ENCODE data around the gene PEX7.
"Not testable (repeated sequence)": the region's sequence is repeated elsewhere in the genome, so short reads cannot be mapped to it uniquely, and the experiment has no call there.

The PEX7 gene

DNA sequence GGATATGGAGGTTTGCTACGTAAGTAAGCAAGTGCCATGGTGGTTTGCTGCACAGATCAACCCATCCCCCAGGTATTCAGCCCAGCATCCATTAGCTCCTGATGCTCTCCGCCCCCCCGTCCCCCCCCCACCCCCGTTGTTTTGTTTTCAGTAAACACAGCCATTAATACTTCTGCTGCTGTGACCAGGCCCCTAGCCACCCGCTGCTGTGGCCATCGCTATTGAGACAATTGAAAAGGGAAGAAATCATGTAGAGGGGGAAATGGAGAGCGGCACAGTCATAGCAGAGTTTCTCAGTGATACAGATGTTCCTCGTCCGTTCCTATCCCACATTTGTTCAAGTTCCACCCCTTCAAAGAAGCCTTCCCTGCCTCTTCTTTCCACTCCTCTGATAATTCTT, 124.6 kb downstream of the PEX7 start:
- no peak overlapping the region for H3K4me3 ChIP-seq (replicated peaks; ENCODE audit: low read depth, low read length)
- DNase-seq (ENCODE audit: low read depth), result no peak
- TF ChIP-seq, protein P1, sequence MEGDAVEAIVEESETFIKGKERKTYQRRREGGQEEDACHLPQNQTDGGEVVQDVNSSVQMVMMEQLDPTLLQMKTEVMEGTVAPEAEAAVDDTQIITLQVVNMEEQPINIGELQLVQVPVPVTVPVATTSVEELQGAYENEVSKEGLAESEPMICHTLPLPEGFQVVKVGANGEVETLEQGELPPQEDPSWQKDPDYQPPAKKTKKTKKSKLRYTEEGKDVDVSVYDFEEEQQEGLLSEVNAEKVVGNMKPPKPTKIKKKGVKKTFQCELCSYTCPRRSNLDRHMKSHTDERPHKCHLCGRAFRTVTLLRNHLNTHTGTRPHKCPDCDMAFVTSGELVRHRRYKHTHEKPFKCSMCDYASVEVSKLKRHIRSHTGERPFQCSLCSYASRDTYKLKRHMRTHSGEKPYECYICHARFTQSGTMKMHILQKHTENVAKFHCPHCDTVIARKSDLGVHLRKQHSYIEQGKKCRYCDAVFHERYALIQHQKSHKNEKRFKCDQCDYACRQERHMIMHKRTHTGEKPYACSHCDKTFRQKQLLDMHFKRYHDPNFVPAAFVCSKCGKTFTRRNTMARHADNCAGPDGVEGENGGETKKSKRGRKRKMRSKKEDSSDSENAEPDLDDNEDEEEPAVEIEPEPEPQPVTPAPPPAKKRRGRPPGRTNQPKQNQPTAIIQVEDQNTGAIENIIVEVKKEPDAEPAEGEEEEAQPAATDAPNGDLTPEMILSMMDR (IDR thresholded peaks at IDR 0.05; ENCODE audit: low read length, missing control alignments), result no peak

DNA sequence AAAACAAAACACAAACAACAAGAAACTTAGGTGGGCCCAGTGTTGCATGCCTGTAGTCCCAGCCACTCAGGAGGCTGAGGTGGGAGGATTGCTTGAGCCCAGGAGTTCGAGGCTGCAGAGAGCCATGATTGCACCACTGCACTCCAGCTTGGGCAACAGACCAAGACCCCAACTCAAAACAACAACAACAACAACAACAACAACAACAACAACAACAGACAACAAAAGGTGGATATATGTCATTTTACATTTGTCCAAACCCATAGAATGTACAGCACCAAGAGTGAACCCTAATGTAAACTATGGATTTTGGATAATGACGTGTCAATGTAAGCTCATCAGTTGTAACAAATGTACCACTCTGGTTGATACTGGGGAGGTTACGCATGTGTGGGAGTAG, 127.6 kb downstream of the PEX7 start:
- not testable (repeated sequence) for H3K4me3 ChIP-seq (replicated peaks; ENCODE audit: low read depth, low read length); DNase-seq (ENCODE audit: low read depth)

DNA sequence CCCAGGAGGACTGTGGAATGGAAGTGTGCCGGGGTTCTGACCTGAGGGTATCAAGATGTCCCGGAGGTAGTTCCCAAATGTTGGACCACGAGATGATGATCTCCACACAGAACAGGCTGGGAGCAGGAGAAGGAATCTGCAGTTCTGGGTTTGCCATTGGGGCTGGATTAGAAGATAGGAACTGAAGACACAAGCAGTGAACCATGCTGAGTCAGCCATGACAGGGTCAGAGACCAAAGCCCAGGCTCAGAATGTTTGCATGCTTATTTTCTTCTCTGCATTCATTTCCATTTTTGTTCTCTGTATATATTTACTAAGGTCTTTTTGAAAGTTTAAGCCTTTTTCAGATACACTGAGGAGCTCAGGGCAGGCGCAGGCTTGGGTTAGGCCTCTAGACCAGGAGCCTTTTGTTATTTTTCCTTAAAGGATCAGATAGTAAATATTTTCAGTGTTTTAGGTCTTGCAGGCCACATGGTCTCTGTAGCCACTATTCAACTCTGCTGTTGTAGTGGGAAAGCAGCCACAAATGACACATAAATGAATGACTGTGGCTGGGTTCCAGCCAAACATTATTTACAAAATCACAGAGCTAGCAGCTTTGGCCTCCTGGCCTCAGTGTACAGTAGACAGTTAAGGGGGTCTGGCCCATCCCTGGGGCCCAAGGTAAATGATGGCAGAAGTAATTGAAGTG, 128.2 kb downstream of the PEX7 start:
- no peak overlapping the region for H3K4me3 ChIP-seq (replicated peaks; ENCODE audit: low read depth, low read length)
- no peak for DNase-seq (ENCODE audit: low read depth)
- TF ChIP-seq, protein P1 (IDR thresholded peaks at IDR 0.05; ENCODE audit: low read length, missing control alignments), result no peak

DNA sequence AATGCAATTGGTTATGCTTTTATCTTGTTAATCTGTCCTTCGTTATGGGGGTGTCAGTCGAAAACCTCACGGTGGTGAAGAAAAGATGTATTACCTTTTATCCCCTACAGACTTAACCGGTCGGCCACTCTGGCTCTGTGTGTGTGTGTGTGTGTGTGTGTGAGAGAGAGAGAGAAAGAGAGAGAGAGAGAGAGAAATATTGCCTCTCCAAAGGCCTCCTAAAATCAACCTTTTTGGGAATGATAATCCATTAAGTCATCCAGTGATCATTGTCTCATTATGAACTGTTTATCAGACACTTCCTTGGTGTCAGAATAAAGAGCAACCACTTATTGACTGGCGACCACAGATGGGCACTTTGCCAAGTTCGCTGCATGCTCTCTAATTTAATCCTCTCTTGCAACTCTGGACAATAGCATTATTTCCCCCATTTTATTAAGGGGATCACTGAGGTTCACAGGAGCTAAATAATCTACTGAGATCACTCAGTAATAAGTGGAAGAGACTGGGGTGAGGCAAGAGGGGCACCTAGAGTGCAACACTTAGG, 130.4 kb downstream of the PEX7 start:
- DNase-seq (ENCODE audit: low read depth), result no peak
- TF ChIP-seq, protein P1 (IDR thresholded peaks at IDR 0.05; ENCODE audit: low read length, missing control alignments), result no peak
- H3K4me3 ChIP-seq (replicated peaks; ENCODE audit: low read depth, low read length), result no peak overlapping the region

DNA sequence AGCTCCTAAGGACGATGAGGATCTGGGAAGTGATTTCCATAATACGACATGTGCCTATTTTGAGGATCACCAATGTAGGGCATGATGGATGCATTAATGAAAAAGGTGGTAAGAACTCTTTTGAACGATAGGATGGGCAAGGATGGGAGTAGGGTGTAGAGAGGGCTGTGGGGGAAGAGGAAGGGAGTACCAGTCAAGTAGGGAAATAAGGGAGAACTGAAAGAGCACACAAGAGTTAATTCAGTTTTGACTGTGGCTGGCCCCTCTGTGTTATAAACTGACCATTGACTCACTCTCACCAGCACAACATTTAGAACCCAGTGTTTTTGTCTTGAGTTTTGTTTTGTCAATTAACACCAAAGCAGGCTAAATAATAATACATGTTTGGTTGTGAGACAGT, 132.7 kb downstream of the PEX7 start:
- no peak for DNase-seq (ENCODE audit: low read depth)
- TF ChIP-seq, protein P1 (IDR thresholded peaks at IDR 0.05; ENCODE audit: low read length, missing control alignments), result no peak
- H3K4me3 ChIP-seq (replicated peaks; ENCODE audit: low read depth, low read length), result no peak overlapping the region

DNA sequence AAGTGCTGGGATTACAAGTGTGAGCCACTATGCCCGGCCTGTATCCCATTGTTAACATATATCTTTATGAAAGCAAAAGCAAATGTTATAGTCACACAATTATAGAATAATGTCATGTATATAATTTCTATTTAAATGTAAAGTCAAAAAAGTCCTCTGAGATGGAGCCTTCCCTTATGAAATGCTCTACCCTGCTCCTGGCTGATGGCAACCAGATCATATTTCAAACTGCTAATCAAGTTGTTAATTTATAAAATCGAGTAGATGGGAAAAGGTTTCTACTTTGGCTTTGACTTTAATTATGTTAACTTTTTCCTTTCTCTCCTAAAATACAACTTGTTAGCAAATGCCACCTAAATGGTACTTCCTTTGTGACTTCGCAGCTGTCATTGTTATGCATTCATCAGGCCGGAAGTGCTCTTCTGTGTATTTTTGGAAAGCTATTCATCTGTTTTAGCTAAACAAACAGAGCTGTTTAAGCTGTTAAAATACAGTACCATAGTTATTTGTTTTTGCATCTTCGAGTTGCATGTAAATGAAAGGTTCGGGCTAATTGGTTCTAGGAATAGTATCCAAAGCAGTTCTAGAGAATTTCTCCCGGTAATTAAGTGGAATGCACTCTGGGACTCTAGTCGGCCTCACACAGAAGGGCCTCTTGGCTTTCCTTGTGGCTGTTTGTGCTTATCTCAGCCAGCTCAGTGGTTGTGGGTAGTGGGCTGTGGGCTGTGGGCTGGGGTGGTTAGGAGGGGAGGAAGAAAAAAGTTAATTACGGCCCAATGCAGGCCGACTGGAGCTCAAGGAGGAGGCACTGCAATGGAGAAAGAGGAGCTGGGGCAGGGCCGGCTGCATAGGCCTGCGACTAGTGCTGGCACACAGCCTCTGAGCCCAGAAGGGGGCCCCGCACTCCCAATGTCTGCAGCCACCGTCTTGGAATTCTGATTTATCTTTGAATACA, 134.5 kb downstream of the PEX7 start:
- no peak for DNase-seq (ENCODE audit: low read depth)
- TF ChIP-seq, protein P1 (IDR thresholded peaks at IDR 0.05; ENCODE audit: low read length, missing control alignments), result no peak
- no peak overlapping the region for H3K4me3 ChIP-seq (replicated peaks; ENCODE audit: low read depth, low read length)

DNA sequence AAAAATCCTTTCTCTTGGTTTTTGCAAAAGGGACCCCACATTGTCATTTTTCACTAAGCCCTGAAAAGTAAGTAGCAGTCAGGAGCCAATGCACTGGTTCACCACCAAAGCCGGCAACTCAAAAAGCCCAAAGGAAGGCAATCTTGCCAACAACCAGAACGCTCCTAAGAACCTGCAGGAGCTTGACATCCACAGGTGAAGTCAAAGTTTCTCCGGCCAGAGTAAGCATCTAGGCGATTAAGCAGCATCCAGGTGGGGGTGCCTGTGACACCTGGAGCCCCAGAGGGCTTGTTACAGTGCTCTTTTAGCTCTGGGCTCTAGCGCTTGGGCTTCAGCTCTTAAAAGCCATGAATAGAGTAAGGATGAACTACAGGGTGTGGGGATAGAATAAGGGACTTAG, 135.8 kb downstream of the PEX7 start:
- DNase-seq (ENCODE audit: low read depth), result no peak
- H3K4me3 ChIP-seq (replicated peaks; ENCODE audit: low read depth, low read length), result no peak overlapping the region
- TF ChIP-seq, protein P1 (IDR thresholded peaks at IDR 0.05; ENCODE audit: low read length, missing control alignments), result no peak

Measured in fibroblast of pulmonary artery (primary cell).